AG10803 (cell line): Measurements from ENCODE around the gene PTPN5.
A peak's percentile ranks its signal among the peaks of the same experiment; 100 is the strongest.

Experiments
- DNase-seq: peaks from one replicate; pipeline ENCODE4 v3.0.0; 2010; ENCODE audit warnings: low read depth
- H3K4me3 ChIP-seq: 2 replicates; pipeline ENCODE4 v1.5.1; 2011; ENCODE audit warnings: mild to moderate bottlenecking, low read length, control low read depth
- CTCF ChIP-seq: conservative IDR thresholded peaks from 2 replicates; pipeline ENCODE4 v1.5.1; 2011; ENCODE audit warnings: mild to moderate bottlenecking, low read length, control low read depth, inconsistent platforms

The PTPN5 gene

GRCh38 chr11:18713646-18714442 is 77.8 kb downstream of the PTPN5 start:
- H3K4me3 ChIP-seq = no peak overlapping the region
- DNase-seq = no peak
- no peak for TF ChIP-seq CTCF

DNA sequence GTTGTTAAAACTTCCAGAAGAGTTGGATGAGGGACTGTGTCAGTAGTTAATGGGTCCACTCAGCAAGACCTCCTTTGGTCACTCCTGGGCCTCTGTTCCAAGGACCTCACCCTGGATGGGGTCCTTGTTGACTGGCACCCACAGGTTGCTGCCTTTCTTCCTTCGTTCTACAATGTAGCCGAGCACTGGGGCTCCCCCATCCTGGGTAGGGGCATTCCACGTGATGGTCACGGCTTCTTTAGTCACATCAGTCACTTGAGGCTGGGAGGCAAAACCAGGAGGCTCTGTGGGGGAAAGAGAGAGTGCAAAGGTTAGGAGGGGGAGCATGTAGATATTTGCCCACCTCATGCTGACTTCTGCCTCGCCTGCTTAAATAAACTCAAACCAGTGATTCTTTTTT is 81.1 kb downstream of the PTPN5 start:
- H3K4me3 ChIP-seq = no peak overlapping the region
- no peak for DNase-seq
- no peak for TF ChIP-seq CTCF

GRCh38 chr11:18709414-18709813 is 82.2 kb downstream of the PTPN5 start:
- no peak for DNase-seq
- no peak for TF ChIP-seq CTCF
- H3K4me3 ChIP-seq = no peak overlapping the region

- TF ChIP-seq CTCF = no peak
- H3K4me3 ChIP-seq = no peak overlapping the region
- DNase-seq = no peak
Measured at GRCh38 chr11:18707811-18708340, 83.7 kb downstream of the PTPN5 start.

DNA sequence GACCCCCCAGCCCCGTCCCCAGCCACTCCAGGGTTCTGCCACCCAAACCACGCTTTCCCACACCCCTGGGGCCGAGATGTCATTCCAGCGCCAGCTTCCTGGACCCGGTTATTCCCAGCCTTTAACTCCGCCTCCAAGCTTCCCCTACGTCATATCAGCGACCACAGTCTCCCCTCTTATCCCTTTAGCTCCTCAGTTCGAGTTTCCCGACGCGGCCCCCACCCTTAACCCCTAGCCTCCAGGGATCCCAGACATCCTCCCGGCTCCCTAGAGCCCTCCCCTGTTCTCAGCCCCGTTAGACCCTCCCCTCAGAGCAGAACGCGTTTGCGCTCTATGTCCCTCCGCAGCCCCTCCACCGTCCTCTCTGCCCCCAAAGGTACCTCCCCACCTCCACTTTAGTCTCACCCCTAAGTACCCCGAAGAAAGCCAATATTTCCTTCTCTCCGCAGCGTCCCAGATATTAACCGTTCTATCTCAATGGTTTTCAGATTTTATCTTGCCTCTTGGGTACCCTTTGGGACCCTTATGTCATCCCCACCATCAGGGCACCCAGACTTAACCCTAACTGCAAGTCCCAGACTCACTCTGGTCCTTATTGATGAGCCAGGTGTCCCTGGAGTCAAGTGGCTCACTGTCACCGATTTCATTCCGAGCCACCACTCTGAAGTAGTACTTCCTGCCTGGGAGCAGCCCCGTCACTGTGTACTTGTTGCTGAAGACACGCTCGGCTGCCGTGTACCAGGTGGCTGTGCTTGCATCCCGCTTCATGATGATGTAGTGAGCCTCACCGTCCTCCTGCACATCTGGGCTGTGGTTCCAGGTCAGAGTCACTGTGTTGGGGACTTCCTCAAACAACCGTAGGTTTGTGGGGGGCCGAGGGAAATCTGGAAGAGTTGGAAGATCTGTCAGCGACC is 85.0 kb downstream of the PTPN5 start:
- TF ChIP-seq CTCF = no peak
- peak overlapping the region; percentile 48 for H3K4me3 ChIP-seq
- no peak for DNase-seq

DNA sequence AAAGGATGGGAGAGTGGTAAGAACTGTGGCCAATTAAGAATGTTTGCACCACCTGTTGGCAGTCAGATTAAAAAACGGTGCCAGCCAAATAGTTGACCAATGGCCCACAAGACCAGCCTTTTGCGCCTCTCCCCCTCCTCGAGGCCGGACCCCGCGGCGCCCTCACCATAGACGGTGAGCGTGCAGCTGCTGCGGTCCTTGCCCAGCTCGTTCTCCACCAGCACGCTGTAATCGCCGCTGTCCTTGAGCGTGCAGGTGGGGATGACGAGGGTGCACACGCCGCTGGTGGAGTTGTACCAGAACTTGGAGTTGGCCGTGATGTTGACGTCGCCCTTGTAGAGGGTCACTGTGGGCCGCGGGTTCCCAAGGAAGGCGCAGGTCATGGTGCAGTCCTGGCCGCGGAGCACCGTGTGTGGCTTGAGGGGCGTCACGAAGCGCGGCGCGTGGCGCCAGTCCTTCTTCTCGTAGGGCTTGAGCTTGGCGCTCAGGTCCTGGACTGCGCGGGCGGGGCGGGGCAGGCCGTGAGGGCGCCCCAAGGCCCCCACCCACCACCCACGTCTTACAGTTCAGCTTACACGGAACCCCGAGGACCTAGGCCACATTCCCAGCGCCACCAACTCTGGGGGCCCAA is 85.8 kb downstream of the PTPN5 start:
- DNase-seq = no peak
- peak overlapping the region; percentile 48 for H3K4me3 ChIP-seq
- TF ChIP-seq CTCF = no peak
